ENCODE measurements around the gene CCDC196. TPM values are rescaled to one million over a fixed set of nuclear protein-coding genes. Genes with fewer than 3 reads are reported as not detected.

CCDC196 gene, protein sequence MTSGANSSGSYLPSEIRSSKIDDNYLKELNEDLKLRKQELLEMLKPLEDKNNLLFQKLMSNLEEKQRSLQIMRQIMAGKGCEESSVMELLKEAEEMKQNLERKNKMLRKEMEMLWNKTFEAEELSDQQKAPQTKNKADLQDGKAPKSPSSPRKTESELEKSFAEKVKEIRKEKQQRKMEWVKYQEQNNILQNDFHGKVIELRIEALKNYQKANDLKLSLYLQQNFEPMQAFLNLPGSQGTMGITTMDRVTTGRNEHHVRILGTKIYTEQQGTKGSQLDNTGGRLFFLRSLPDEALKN
- total RNA-seq = not detected in 2 replicates

DNA sequence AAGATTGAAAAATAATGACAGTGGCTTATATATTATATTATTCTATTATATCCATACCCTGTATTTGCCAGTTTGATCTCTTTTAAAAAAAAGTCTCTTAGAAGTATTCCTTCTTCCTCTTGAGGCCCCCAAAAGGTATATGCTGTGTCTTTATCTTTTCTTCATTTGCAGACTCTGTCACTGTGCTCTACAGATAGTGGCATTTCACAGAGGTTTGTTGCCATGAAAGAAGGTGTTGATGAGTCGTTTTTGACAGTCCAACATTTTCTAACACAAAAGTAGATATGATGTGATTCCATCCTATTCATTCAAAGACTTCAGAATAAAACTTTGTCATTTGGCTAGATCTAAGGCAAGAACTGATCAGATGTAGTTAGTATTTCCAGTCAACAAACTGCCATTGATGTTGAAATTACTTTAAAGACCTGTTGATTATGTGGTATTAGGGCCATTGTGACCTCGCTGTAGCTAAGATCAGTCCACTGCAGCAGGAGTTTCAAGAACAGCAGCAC, at the start of gene CCDC196:
Gene CCDC196 (plus strand): TSS at position 462 of the 512 bp plus-strand sequence. CDS start 132 bp downstream, outside the sequence.

DNA sequence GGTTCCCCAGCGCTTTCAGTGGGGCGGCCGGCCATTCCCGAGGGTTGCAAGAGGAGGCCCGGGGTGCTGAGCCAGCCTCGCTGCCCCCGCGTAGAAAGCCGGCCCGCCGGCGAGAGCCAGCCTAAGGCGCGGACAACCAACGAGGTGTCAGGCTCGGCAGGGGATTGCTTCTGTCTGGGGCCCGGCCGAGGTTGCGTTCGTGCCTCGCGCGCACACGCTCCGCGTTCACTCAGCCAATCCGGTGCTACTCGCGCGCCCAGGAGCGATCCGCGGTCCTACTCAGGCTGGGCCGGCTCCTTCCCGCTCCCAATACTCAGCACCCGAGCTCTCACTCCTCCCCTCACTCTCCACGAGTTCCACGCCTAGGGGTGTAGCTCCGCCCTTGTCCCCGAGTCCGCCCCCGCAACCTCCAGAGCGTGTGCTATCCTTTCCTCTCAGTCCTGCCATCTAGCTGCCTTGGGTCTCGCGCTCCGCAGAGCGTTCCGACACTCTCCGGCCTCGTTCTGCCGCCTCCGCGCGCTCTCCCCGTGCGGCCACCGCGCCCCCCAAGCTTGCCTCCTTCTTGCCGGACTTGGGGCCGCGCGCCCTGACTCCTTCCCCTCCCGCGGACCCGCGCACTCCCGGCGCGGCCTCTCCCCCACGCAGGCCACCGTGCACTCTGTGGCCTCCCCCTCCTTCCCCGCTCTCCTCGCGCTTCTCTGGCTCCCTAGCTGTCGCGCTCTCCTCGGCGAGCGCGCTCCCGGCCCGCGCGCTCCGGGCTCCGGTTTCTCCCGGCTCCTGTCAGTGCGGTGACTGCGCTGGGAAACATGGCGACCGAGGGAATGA, 21.8 kb downstream of the CCDC196 start, which contains the start of gene GPHN:
Gene GPHN (plus strand): TSS at position 426 of the 825 bp plus-strand sequence.

Other genes with a start within 250 kb of the CCDC196 start
- gene GPHN, start 21.8 kb downstream of the CCDC196 start, total RNA-seq = 4.2 and 9.4 TPM in 2 replicates

All from regular cardiac myocyte (primary cell).